ENCODE measurements around the gene TOP2A.
"Not testable (repeated sequence)": the region's sequence is repeated elsewhere in the genome, so short reads cannot be mapped to it uniquely, and the experiment has no call there.

Gene TOP2A

GRCh38 chr17:40373324-40373723 is 44.4 kb downstream of the TOP2A start:
- peak; percentile 68 for DNase-seq

GRCh38 chr17:40372644-40373043 is 45.1 kb downstream of the TOP2A start:
- DNase-seq = peak; percentile 80

DNA sequence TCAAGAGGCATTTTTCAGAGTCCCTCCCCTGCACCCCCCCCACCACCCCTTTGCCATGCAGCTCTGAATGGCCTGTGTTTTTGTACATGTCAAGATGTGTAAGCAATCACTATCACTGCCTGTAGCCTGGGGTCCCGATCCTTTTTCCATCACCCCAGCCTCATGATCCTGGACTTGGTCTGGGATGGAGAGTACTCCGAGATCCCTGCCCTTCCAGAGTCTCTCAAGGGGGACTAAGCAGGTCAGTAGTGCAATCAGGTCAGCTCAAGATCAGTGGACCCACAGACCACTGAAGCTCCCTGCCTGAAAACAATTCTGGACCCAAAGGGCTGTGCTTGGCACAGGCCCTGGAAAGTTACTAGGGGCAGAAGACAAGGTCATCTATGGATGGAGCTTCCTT is 45.7 kb downstream of the TOP2A start:
- no peak for DNase-seq

DNA sequence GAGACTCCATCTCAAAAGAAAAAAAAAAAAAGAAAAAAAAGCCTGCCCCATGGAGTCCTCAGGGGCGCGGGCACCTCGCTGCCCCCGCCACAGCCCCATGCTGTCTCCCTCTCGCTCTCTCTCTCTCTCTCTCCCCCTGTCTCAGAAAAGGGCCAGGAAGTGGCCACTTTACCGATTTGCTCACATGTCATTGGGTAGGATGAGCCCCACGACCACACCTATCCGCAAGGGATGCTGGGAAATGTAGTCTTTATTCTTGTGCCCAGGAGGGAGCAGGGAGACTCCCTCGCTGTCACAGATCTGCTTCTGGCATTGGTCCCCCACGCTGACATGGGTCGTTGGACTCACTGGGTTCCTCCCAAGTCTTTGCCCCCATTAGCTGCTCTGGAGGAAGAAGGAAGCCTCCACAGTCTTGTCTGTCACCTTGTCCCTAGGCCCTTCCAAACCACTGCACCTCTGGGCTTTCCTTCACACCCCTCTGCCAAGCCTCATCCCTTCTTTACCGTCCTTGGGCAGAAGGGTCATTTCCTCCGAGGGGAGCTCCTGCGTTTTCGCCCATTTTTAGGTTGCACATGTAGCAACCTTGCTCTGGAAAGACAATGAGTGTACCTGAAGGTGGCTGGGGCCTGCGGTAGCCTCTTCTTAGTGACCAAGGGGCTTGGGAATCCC is 46.3 kb downstream of the TOP2A start:
- DNase-seq = peak; percentile 48

DNA sequence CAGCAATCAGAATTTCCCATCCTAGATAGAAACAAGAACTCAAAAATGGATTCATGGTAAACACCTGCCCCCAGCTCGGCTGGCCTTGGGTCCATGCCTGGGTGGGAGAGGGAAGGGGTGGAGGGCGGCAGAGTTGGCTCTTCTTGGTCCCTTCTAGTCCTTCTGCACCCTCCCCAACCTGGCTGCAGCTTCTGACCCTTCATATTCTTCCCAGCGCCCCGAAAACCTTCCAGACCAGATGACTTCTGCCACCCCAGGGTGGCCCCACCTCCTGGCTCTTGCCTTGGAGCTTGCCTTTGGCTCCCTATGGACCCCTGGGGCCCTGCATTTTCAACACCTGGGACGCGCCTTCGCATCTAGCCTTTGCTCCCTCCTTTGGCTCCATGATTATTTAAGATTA is 47.8 kb downstream of the TOP2A start:
- DNase-seq = no peak

DNA sequence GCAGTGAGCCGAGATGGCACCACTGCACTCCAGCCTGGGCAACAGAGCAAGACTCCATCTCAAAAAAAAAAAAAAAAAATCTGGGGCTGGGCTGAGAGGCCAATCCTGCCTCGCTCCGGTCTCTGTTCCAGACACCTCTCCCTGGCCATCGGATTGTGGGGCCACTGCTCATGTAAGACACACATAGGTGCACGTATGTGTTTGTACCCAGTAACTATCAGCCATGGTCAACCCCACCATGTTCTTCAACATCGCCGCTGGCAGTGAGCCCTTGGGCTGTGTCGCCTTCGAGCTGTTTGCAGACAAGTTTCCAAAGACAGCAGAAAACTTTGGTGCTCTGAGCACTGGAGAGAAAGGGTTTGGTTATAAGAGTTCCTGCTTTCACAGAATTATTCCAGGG is 50.0 kb downstream of the TOP2A start:
- not testable (repeated sequence) for DNase-seq

- DNase-seq = no peak
Measured at GRCh38 chr17:40366861-40367518, 50.7 kb downstream of the TOP2A start.

- no peak for DNase-seq
Measured at GRCh38 chr17:40366076-40366860, 51.4 kb downstream of the TOP2A start.

DNA sequence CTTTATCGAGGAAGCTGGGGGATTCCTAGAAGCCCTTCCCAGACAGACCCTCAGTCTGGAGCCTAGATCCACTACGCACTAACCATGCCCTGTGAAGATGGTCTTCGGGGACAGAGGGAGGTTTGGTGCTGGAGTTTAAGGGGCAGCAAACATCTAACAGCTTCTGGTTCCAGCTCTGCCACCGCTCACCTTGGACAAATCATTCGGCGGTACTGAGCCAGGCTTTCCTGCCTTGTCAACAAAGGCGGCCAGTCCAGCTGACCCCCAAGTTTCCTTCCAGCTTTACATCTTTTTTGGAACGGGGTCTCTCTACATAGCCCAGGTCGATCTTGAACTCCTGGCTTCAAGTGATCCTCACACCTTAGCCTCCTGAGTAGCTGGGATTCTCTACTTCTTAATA is 52.8 kb downstream of the TOP2A start:
- DNase-seq = no peak

- no peak for DNase-seq
Measured at GRCh38 chr17:40364121-40364861, 53.4 kb downstream of the TOP2A start, which contains the start of gene GJD3. Gene GJD3 (minus strand): TSS chr17:40364737. CDS start chr17:40363815, 922 bp downstream.

DNA sequence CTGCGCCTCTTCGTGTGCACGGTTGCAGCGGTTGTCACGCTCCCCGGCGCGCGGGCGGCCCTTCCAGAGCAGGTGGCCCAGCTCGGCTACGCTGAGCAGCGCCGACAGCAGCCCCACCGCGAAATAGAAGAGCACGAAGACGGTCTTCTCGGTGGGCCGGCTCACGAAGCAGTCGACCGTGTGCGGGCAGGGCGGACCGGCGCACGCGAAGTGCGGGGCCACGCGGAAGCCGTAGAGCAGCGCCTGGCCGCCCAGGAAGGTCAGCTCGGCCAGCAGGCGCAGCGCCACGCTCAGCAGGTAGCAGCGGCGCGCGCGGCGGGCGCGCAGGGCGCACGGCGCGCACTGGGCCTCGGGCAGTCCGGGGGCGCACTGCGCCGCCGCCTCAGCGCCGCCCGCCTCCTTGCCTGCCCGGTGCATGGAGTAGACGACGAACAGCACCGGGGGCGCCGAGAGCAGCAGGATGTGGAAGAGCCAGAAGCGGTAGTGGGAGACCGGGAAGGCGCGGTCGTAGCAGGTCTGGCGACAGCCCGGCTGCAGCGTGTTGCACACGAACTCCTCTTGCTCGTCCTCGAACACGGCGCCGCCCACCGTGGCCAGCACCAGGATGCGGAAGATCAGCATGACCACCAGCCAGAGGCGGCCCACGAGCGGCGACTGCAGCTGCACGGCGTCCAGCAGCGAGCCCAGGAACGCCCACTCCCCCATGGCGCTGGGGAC is 54.4 kb downstream of the TOP2A start:
- peak; percentile 12 for DNase-seq

GRCh38 chr17:40362696-40363110 is 55.0 kb downstream of the TOP2A start:
- DNase-seq = peak; percentile 78

DNA sequence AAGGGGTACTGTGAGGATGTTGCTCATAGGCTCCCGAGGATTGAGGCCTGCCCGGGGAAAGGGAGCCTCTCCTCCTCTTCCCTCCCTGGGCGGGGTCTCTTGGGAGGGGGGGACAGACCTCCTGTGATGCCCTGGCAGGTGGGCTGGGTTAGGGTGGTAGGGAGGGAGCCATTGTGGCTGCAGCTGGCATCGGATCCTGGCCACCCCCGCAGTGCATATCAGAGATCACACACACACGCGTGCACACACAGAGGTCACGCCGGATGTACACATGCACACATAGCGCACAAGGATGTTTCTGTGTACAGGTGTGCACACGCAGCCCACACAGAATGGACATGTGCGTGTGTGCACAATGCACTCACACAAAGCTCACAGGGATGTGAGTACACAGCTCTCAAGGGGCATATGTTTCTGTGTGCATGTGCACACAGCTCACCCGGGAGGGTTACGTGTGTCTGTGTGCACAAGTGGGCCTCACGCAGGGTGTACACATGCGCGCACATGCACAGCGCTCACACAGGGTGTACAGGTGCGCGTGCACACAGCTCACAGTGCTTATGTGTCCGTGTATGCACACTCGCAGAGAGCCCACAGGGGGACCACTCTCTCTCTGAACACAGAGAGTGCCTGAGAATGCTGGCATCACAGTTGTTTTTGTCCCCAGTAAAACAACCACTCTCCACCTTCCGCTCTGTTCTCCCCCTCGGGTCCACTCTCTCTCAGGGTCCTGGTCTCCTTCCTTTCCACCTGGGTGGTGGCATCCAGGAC is 55.6 kb downstream of the TOP2A start:
- no peak for DNase-seq

DNA sequence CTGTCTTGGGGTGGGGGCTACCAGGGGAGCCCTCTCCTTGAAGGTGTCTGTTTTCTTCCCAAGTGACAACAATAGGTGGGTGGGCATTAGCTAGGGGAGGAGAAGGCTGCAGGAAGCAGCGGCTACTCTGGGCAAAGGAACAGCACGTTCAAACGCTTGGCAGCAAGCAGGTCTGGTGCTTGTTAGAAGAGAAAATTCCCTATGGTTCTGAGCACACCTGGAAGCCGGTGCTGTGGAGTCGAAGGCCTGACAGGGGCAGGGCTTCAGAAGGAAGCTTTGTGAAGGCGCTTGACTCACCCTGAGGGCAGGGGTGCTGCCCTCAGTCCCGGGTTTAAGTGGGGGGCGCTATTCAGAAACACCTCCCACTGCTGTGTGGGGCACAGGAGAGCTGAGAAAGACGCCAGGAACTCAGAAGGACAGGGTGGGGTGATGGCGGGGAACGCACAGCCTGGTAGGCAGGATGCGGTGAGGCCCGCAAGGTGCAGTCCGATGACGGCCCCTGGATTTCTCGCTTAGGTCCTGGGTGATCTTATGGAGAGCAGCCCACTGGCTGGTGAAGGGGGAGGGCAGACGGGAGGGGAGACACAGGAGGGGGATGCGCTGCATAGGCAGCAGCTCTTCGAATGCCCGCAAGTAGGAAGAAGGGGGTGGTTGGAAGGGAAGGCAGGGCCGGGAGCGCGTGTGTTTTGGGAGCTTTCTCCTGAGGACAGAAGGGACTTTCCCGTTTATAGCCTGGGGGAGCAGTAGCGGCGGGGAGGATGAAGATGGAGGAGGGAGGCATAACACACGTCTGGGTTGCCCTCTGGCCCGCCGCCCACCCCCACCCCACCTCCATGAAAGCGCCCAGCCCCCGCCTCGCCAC is 56.4 kb downstream of the TOP2A start:
- DNase-seq = no peak

- DNase-seq = no peak
Measured at GRCh38 chr17:40360091-40360490, 57.6 kb downstream of the TOP2A start.

DNA sequence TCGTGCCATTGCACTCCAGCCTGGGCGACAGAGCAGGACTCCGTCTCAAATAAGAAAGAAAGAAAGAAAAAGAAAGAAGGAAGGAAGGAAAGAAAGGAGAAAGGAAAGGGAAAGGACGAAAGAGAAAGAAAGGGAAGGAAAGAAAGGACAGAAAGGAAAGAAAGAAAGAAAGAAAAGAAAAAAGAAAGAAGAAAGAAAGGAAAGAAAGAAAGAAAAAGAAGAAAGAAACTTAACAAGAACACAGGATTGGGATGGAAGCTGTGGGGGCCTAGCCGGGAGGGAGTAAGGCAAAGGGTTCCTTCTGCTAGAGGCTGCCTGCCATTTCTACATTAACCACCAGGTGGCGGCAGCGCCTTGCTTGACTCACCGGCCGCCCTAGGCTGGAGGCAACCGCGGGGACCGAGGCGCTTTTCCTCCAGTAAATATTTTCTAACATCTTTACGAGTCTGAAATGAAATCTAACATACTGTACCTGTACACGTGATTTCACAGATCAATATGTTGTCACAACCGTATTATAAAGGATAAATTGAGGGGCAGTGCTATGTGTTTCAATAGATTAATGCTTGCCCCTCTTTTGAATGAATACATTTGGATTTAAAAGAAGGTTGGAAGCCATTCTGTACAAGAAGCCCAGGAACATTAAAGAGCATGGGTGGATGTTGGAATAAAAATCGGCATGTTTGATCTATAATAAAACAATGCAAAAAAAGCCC is 59.2 kb downstream of the TOP2A start:
- DNase-seq = peak; percentile 80

DNA sequence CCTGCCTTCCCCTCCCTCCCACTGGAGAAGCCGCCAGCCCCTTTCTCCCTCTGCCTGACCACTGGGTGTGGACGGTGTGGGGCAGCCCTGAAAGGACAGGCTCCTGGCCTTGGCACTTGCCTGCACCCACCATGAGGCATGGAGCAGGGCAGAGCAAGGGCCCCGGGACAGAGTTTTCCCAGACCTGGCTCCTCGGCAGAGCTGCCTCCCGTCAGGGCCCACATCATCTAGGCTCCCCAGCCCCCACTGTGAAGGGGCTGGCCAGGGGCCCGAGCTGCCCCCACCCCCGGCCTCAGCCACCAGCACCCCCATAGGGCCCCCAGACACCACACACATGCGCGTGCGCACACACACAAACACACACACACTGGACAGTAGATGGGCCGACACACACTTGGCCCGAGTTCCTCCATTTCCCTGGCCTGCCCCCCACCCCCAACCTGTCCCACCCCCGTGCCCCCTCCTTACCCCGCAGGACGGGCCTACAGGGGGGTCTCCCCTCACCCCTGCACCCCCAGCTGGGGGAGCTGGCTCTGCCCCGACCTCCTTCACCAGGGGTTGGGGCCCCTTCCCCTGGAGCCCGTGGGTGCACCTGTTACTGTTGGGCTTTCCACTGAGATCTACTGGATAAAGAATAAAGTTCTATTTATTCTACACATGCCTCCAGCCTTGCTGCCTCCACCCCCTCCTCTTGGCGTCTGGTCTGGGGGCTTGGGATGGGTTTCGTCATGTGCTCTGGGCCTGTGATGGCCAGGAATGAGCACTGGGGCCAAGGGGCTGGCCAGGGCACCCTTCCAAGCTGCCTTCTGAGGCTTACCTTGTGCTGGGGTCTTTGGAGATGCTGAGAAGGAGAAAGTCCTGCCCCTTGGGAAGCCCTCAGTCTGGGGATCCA is 60.5 kb downstream of the TOP2A start:
- DNase-seq = no peak

- no peak for DNase-seq
Measured at GRCh38 chr17:40355804-40356758, 61.6 kb downstream of the TOP2A start.
